ENCODE measurements around the gene FAAH.
A peak's percentile ranks its signal among the peaks of the same experiment; 100 is the strongest.

The FAAH gene

GRCh38 chr1:46401154-46401913 is 7.2 kb downstream of the FAAH start:
- no peak for DNase-seq (ENCODE audit: low spot score)

- peak; percentile 94 for DNase-seq (ENCODE audit: low spot score)
Observed at GRCh38 chr1:46401964-46402626, 8.0 kb downstream of the FAAH start.

- DNase-seq (ENCODE audit: low spot score) = no peak
Observed at GRCh38 chr1:46403916-46404315, 9.8 kb downstream of the FAAH start.

GRCh38 chr1:46404482-46405196 is 10.5 kb downstream of the FAAH start:
- no peak for DNase-seq (ENCODE audit: low spot score)

GRCh38 chr1:46405197-46405555 is 11.1 kb downstream of the FAAH start:
- DNase-seq (ENCODE audit: low spot score) = no peak

- DNase-seq (ENCODE audit: low spot score) = no peak
Observed at GRCh38 chr1:46405724-46406123, 11.6 kb downstream of the FAAH start.

- DNase-seq (ENCODE audit: low spot score) = no peak
Observed at GRCh38 chr1:46406881-46407608, 12.9 kb downstream of the FAAH start.

- no peak for DNase-seq (ENCODE audit: low spot score)
Observed at GRCh38 chr1:46407636-46408035, 13.5 kb downstream of the FAAH start.

GRCh38 chr1:46408356-46409062 is 14.4 kb downstream of the FAAH start:
- DNase-seq (ENCODE audit: low spot score) = peak; percentile 79

GRCh38 chr1:46409063-46409372 is 14.9 kb downstream of the FAAH start:
- DNase-seq (ENCODE audit: low spot score) = no peak

- DNase-seq (ENCODE audit: low spot score) = peak; percentile 63
Observed at GRCh38 chr1:46410156-46411009, 16.3 kb downstream of the FAAH start.

- no peak for DNase-seq (ENCODE audit: low spot score)
Observed at GRCh38 chr1:46411010-46411405, 16.9 kb downstream of the FAAH start.

- DNase-seq (ENCODE audit: low spot score) = no peak
Observed at GRCh38 chr1:46411601-46412341, 17.7 kb downstream of the FAAH start.

- DNase-seq (ENCODE audit: low spot score) = no peak
Observed at GRCh38 chr1:46412893-46413595, 18.9 kb downstream of the FAAH start.

GRCh38 chr1:46413596-46413985 is 19.5 kb downstream of the FAAH start:
- peak; percentile 43 for DNase-seq (ENCODE audit: low spot score)

- no peak for DNase-seq (ENCODE audit: low spot score)
Observed at GRCh38 chr1:46415514-46415913, 21.4 kb downstream of the FAAH start.

- no peak for DNase-seq (ENCODE audit: low spot score)
Observed at GRCh38 chr1:46418976-46419375, 24.9 kb downstream of the FAAH start.

GRCh38 chr1:46420533-46420915 is 26.4 kb downstream of the FAAH start:
- DNase-seq (ENCODE audit: low spot score) = no peak

- DNase-seq (ENCODE audit: low spot score) = no peak
Observed at GRCh38 chr1:46421739-46422138, 27.6 kb downstream of the FAAH start.
